ENCODE measurements around the gene ATP9B. TPM values are rescaled to one million over a fixed set of nuclear protein-coding genes. Genes with fewer than 3 reads are reported as not detected.

The ATP9B gene
- total RNA-seq, 3 donors from 2014 or later (not counting 1 experiment from before 2014, with no cell fraction given): 66.0 to 78.9 (median 68.0) TPM

DNA sequence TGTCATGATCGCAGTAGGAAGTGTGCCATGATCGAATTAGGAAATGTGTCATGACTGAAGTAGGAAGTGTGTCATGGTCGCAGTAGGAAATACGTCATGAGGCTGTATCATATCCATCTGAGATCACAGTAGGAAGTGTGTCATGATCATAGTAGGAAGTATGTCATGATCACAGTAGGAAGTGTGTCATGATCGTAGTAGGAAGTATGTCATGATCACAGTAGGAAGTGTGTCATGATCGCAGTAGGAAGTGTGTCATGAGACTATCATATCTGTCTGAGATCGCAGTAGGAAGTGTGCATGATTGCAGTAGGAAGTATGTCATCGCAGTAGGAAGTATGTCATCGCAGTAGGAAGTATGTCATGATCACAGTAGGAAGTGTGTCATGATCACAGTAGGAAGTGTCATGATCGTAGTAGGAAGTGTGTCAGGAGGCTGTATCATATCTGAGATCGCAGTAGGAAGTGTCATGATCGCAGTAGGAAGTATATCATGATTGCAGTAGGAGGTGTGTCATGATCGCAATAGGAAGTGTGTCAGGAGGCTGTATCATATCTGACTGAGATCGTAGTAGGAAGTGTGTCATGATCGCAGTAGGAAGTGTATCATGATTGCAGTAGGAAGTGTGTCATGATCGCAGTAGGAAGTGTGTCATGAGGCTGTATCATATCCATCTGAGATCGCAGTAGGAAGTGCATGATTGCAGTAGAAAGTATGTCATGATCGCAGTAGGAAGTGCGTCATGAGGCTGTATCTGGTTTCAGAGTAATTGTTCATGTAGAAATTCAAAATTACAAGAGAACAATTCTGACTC lies 270.1 kb downstream of the ATP9B start:
- TF ChIP-seq, protein P1, sequence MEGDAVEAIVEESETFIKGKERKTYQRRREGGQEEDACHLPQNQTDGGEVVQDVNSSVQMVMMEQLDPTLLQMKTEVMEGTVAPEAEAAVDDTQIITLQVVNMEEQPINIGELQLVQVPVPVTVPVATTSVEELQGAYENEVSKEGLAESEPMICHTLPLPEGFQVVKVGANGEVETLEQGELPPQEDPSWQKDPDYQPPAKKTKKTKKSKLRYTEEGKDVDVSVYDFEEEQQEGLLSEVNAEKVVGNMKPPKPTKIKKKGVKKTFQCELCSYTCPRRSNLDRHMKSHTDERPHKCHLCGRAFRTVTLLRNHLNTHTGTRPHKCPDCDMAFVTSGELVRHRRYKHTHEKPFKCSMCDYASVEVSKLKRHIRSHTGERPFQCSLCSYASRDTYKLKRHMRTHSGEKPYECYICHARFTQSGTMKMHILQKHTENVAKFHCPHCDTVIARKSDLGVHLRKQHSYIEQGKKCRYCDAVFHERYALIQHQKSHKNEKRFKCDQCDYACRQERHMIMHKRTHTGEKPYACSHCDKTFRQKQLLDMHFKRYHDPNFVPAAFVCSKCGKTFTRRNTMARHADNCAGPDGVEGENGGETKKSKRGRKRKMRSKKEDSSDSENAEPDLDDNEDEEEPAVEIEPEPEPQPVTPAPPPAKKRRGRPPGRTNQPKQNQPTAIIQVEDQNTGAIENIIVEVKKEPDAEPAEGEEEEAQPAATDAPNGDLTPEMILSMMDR (IDR thresholded peaks at IDR 0.05): no peak
- H3K27ac Mint-ChIP-seq: no peak overlapping the region
- 95% methylated on average over 19 of the region's 19 CpGs for WGBS (ENCODE audit: insufficient coverage)
- H3K36me3 Mint-ChIP-seq: no peaks in the 10 kb centered on the region
- H3K27me3 ChIP-seq (ENCODE audit: control insufficient read depth, insufficient read depth, low read length): no peaks in the 10 kb centered on the region
- no peak overlapping the region for H3K4me3 ChIP-seq (ENCODE audit: low read length)
- no peak overlapping the region for H3K27ac ChIP-seq (ENCODE audit: low read length)
- H3K9me3 ChIP-seq (ENCODE audit: control insufficient read depth, insufficient read depth, low read length): no peaks in the 10 kb centered on the region
- peaks cover 34% of the 10 kb centered on the region for H3K36me3 ChIP-seq (ENCODE audit: control insufficient read depth, insufficient read depth, low read length)
- intact Hi-C loops (cut with micrococcal nuclease): no loop called here
- ATAC-seq: no peak
- H3K27me3 Mint-ChIP-seq (ENCODE audit: low read depth in 2 of 2): no peaks in the 10 kb centered on the region
- H3K4me1 ChIP-seq (ENCODE audit: control insufficient read depth, insufficient read depth, low read length): peaks cover 3% of the 10 kb centered on the region
- peaks cover 0 to 11% of the 10 kb centered on the region in 2 donors for H3K4me1 Mint-ChIP-seq
- H3K4me3 Mint-ChIP-seq: no peak overlapping the region
- H3K9me3 Mint-ChIP-seq: no peaks in the 10 kb centered on the region
- DNase-seq: no peak

DNA sequence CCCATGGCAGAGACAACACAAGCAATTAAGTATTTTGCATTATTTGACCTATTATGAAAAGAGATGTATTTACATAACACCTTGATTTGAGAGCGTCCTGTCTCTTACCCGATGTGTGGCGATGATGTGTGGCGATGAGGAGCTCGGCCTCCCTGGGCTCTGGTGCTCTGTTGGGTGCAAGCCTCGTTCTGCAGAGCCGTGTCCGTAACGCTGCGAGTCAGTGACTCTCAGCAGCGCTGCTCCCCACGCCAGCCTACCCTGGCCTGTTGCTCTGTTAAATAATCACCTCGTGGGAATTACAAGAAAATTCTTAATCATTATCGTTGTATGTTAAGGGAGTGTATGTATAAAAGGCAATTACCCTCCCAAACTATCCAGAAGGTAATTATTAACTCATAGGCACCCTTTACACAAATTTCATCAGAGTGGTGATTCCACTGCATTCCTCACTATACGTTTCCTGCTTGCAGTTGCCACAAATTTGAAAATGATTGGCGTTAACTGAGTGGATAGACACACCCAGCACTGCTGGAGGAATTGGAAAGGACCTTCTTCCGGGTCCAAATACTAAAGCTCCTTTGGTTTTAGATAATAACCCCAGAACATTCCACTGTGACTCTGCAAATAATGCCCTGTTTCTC lies 274.5 kb downstream of the ATP9B start:
- H3K9me3 ChIP-seq (ENCODE audit: control insufficient read depth, insufficient read depth, low read length): no peaks in the 10 kb centered on the region
- no peaks in the 10 kb centered on the region for H3K4me1 ChIP-seq (ENCODE audit: control insufficient read depth, insufficient read depth, low read length)
- 96% methylated on average over 15 of the region's 17 CpGs for WGBS (ENCODE audit: insufficient coverage)
- H3K4me3 ChIP-seq (ENCODE audit: low read length): no peak overlapping the region
- Mint-ChIP-seq H3K4me3 (no peak overlapping the region), H3K27me3 (ENCODE audit: low read depth in 2 of 2) (no peaks in the 10 kb centered on the region), H3K27ac (no peak overlapping the region), H3K36me3 (peaks cover 14% of the 10 kb centered on the region), H3K4me1 (no peaks in the 10 kb centered on the region), H3K9me3 (no peaks in the 10 kb centered on the region)
- ATAC-seq: no peak
- H3K27ac ChIP-seq (ENCODE audit: low read length): no peak overlapping the region
- TF ChIP-seq, protein P1 (IDR thresholded peaks at IDR 0.05): no peak
- intact Hi-C loops (cut with micrococcal nuclease): no loop called here
- peaks cover 45% of the 10 kb centered on the region for H3K36me3 ChIP-seq (ENCODE audit: control insufficient read depth, insufficient read depth, low read length)
- no peak for DNase-seq
- H3K27me3 ChIP-seq (ENCODE audit: control insufficient read depth, insufficient read depth, low read length): no peaks in the 10 kb centered on the region

DNA sequence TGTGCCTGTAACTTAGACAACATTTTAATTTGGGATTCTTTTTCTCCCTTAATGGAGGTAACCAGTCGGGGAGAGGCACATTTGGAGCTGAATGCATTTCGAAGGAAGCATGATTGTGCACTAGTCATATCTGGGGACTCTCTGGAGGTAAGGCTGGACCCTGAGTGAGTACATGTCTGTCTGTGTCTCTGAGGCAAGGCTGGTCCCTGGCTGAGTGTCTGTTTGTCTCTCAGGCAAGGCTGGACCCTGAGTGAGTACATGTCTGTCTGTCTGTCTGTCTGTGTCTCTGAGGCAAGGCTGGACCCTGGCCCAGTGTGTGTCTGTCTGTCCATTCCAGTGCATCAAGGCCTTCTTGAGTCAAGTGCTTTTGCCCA lies 275.0 kb downstream of the ATP9B start:
- no peak overlapping the region for H3K4me3 ChIP-seq (ENCODE audit: low read length)
- Mint-ChIP-seq H3K36me3 (peaks cover 14% of the 10 kb centered on the region), H3K27ac (no peak overlapping the region), H3K4me1 (no peaks in the 10 kb centered on the region), H3K27me3 (ENCODE audit: low read depth in 2 of 2) (no peaks in the 10 kb centered on the region), H3K9me3 (no peaks in the 10 kb centered on the region), H3K4me3 (no peak overlapping the region)
- H3K4me1 ChIP-seq (ENCODE audit: control insufficient read depth, insufficient read depth, low read length): no peaks in the 10 kb centered on the region
- WGBS (ENCODE audit: insufficient coverage): 92% methylated on average over 2 of the region's 2 CpGs
- intact Hi-C loops (cut with micrococcal nuclease): no loop called here
- DNase-seq (no peak), ATAC-seq (no peak)
- TF ChIP-seq, protein P1 (IDR thresholded peaks at IDR 0.05): no peak
- no peaks in the 10 kb centered on the region for H3K9me3 ChIP-seq (ENCODE audit: control insufficient read depth, insufficient read depth, low read length)
- no peak overlapping the region for H3K27ac ChIP-seq (ENCODE audit: low read length)
- peaks cover 42% of the 10 kb centered on the region for H3K36me3 ChIP-seq (ENCODE audit: control insufficient read depth, insufficient read depth, low read length)
- H3K27me3 ChIP-seq (ENCODE audit: control insufficient read depth, insufficient read depth, low read length): no peaks in the 10 kb centered on the region

Data from natural killer cell (primary cell).